Measurements from ENCODE around the gene RPL35. TPM values are rescaled to one million over a fixed set of nuclear protein-coding genes. Genes with fewer than 3 reads are reported as not detected.
A peak's percentile ranks its signal among the peaks of the same experiment; 100 is the strongest.

RPL35 gene
- total RNA-seq, 1 experiment from 2014 or later, result 5,977 TPM

GRCh38 chr9:124877021-124877782 is 15.4 kb upstream of the RPL35 start:
- no peak for DNase-seq (ENCODE audit: low spot score)

GRCh38 chr9:124875501-124875900 is 13.7 kb upstream of the RPL35 start:
- no peak for DNase-seq (ENCODE audit: low spot score)

GRCh38 chr9:124873664-124874063 is 11.9 kb upstream of the RPL35 start:
- DNase-seq (ENCODE audit: low spot score), result peak; percentile 85

GRCh38 chr9:124871156-124871561 is 9.4 kb upstream of the RPL35 start:
- DNase-seq (ENCODE audit: low spot score), result no peak

- no peak for DNase-seq (ENCODE audit: low spot score)
Observed at GRCh38 chr9:124870723-124871122, 9.0 kb upstream of the RPL35 start.

GRCh38 chr9:124869986-124870560 is 8.3 kb upstream of the RPL35 start:
- DNase-seq (ENCODE audit: low spot score), result peak; percentile 50

GRCh38 chr9:124869466-124869985 is 7.8 kb upstream of the RPL35 start:
- no peak for DNase-seq (ENCODE audit: low spot score)

- DNase-seq (ENCODE audit: low spot score), result peak; percentile 82
Observed at GRCh38 chr9:124868511-124869465, 7.0 kb upstream of the RPL35 start.

- DNase-seq (ENCODE audit: low spot score), result peak; percentile 76
Observed at GRCh38 chr9:124863371-124863871, 1.7 kb upstream of the RPL35 start.

GRCh38 chr9:124860582-124861341 is 995 bp downstream of the RPL35 start:
- no peak for DNase-seq (ENCODE audit: low spot score)

GRCh38 chr9:124859803-124860581 is 1.8 kb downstream of the RPL35 start:
- no peak for DNase-seq (ENCODE audit: low spot score)

GRCh38 chr9:124858330-124859046 is 3.3 kb downstream of the RPL35 start:
- DNase-seq (ENCODE audit: low spot score), result no peak

- DNase-seq (ENCODE audit: low spot score), result no peak
Observed at GRCh38 chr9:124857533-124858162, 4.1 kb downstream of the RPL35 start.

- peak; percentile 47 for DNase-seq (ENCODE audit: low spot score)
Observed at GRCh38 chr9:124855944-124856765, 5.6 kb downstream of the RPL35 start.

GRCh38 chr9:124855566-124855943 is 6.2 kb downstream of the RPL35 start:
- DNase-seq (ENCODE audit: low spot score), result no peak

- DNase-seq (ENCODE audit: low spot score), result no peak
Observed at GRCh38 chr9:124854822-124855221, 6.9 kb downstream of the RPL35 start.

GRCh38 chr9:124854161-124854560 is 7.6 kb downstream of the RPL35 start:
- no peak for DNase-seq (ENCODE audit: low spot score)

GRCh38 chr9:124853605-124854143 is 8.1 kb downstream of the RPL35 start:
- no peak for DNase-seq (ENCODE audit: low spot score)
